HepG2 (cell line): Measurements from ENCODE around the gene PRM3. TPM values are rescaled to one million over a fixed set of nuclear protein-coding genes. Genes with fewer than 3 reads are reported as not detected.

Experiments
- AGO1 ChIP-seq: fragments of 200-400 bp; formaldehyde crosslinking; IDR thresholded peaks from 2 replicates; pipeline ENCODE4 v1.6.1; 2017; ENCODE audit warnings: mild to moderate bottlenecking, low read depth, low read length, moderate library complexity; ENCODE audit not compliant: poor library complexity, severe bottlenecking
- CHCHD3 ChIP-seq: sonication (generic); formaldehyde crosslinking; IDR thresholded peaks from 2 replicates; pipeline ENCODE4 v1.8.0; 2022; ENCODE audit warnings: mild to moderate bottlenecking, missing genetic modification reagents, moderate library complexity
- DBP ChIP-seq: sonication (generic); formaldehyde crosslinking; IDR thresholded peaks from 2 replicates; pipeline ENCODE4 v1.4.0; 2020; ENCODE audit warnings: missing genetic modification reagents; ENCODE audit errors: not compliant biosample characterization
- HOXA9 ChIP-seq: sonication (generic); formaldehyde crosslinking; IDR thresholded peaks from 2 replicates; pipeline ENCODE4 v1.8.1; 2022; ENCODE audit warnings: missing genetic modification reagents, mild to moderate bottlenecking, moderate library complexity, borderline replicate concordance
- NFYC ChIP-seq: IDR thresholded peaks from 2 replicates; pipeline ENCODE4 v1.6.1; 2016; ENCODE audit warnings: missing genetic modification reagents, missing compliant biosample characterization
- THAP11 ChIP-seq: IDR thresholded peaks from 2 replicates; pipeline ENCODE4 v1.6.1; 2016; ENCODE audit warnings: missing biosample characterization, missing genetic modification reagents
- ZBTB26 ChIP-seq: IDR thresholded peaks from 2 replicates; pipeline ENCODE4 v1.6.1; 2016; ENCODE audit warnings: missing compliant biosample characterization, missing genetic modification reagents, borderline replicate concordance
- ZFYVE20 ChIP-seq: sonication (generic); formaldehyde crosslinking; IDR thresholded peaks from 2 replicates; pipeline ENCODE4 v1.8.0; 2023; ENCODE audit warnings: low read depth, mild to moderate bottlenecking, moderate library complexity, missing genetic modification reagents, borderline replicate concordance
- ZMYM2 ChIP-seq: sonication (generic); formaldehyde crosslinking; IDR thresholded peaks from 2 replicates; pipeline ENCODE4 v1.8.0; 2022; ENCODE audit warnings: mild to moderate bottlenecking, missing genetic modification reagents
- ZNF646 ChIP-seq: sonication (generic); formaldehyde crosslinking; IDR thresholded peaks from 2 replicates; pipeline ENCODE4 v1.9.0; 2021; ENCODE audit warnings: mild to moderate bottlenecking, missing genetic modification reagents
- ZNF652 ChIP-seq: IDR thresholded peaks from 2 replicates; pipeline ENCODE4 v1.6.1; 2016; ENCODE audit warnings: low read depth, borderline replicate concordance
- ZSCAN5A ChIP-seq: sonication (generic); formaldehyde crosslinking; IDR thresholded peaks from 2 replicates; pipeline ENCODE4 v1.8.0; 2022; ENCODE audit warnings: mild to moderate bottlenecking, missing genetic modification reagents, borderline replicate concordance
- polyA plus RNA-seq, 8 experiments: library from polyadenylated mRNA; depleted of rRNA in 3 of 8; stranded (reverse) in 7 of 8; unstranded in 1 of 8; fragments of >200 nt; fragmentation: Illumina TruSeq in 4 of 8; extraction: Trizol in 4 of 8; gene quantifications; 2 replicates each; pipeline versions ENCODE4 v1.2.1 to v1.2.3, GENCODE V29; 2011 to 2016; ENCODE audit warnings: low read depth in 4 of 8, missing spikeins in 1 of 8, mixed read lengths in 1 of 8; ENCODE audit not compliant: insufficient read depth in 1 of 8
- total RNA-seq, 5 experiments: library from RNA; depleted of rRNA; stranded (reverse); fragments of >200 nt; fragmentation: Illumina TruSeq; extraction: Trizol; gene quantifications; 2 replicates each; pipeline ENCODE4 v1.2.3, GENCODE V29; 2016; ENCODE audit warnings: low read depth in 1 of 5
- TF ChIP-seq, protein P1 (sequence below): sonication (generic); formaldehyde crosslinking; IDR thresholded peaks from 2 replicates; pipeline ENCODE4 v1.4.0; 2020; ENCODE audit warnings: missing genetic modification reagents
- TF ChIP-seq, protein P2 (sequence below): sonication (generic); formaldehyde crosslinking; IDR thresholded peaks from 2 replicates; pipeline ENCODE4 v1.4.0; 2020; ENCODE audit warnings: missing genetic modification reagents

PRM3 gene
- total and polyA plus RNA-seq, 2 of the 13 experiments (the other 11 are each of a cell fraction or from before 2014, with no cell fraction given) = not detected

- TF ChIP-seq ZSCAN5A (CRISPR knock-in tag) (no peak), ZMYM2 (no peak), THAP11 (CRISPR knock-in tag) (no peak), DBP (no peak), CHCHD3 (peak; percentile 86; the same call in 1 of the 2 replicates), NFYC (CRISPR knock-in tag) (no peak; the same call in 1 of the 2 replicates), ZFYVE20 (CRISPR knock-in tag) (peak; percentile 72; the same call in 1 of the 2 replicates), ZNF652 (CRISPR knock-in tag) (no peak), HOXA9 (no peak), ZBTB26 (CRISPR knock-in tag) (no peak), ZNF646 (CRISPR knock-in tag) (no peak), AGO1 (no peak)
- TF ChIP-seq, protein P1, sequence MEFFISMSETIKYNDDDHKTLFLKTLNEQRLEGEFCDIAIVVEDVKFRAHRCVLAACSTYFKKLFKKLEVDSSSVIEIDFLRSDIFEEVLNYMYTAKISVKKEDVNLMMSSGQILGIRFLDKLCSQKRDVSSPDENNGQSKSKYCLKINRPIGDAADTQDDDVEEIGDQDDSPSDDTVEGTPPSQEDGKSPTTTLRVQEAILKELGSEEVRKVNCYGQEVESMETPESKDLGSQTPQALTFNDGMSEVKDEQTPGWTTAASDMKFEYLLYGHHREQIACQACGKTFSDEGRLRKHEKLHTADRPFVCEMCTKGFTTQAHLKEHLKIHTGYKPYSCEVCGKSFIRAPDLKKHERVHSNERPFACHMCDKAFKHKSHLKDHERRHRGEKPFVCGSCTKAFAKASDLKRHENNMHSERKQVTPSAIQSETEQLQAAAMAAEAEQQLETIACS = no peak
- TF ChIP-seq, protein P2, sequence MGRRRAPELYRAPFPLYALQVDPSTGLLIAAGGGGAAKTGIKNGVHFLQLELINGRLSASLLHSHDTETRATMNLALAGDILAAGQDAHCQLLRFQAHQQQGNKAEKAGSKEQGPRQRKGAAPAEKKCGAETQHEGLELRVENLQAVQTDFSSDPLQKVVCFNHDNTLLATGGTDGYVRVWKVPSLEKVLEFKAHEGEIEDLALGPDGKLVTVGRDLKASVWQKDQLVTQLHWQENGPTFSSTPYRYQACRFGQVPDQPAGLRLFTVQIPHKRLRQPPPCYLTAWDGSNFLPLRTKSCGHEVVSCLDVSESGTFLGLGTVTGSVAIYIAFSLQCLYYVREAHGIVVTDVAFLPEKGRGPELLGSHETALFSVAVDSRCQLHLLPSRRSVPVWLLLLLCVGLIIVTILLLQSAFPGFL (CRISPR knock-in tag) = no peak
Observed at GRCh38 chr16:11307639-11308492, 34.4 kb upstream of the PRM3 start (continued).
